Astrocyte of the spinal cord (primary cell): Measurements from ENCODE around the gene TCP11L1.

Experiments used
- DNase-seq: peaks from one replicate; pipeline ENCODE4 v3.0.0; 2011; ENCODE audit warnings: low read depth, low spot score
- H3K4me3 ChIP-seq: 2 replicates; pipeline ENCODE4 v1.5.1; 2011; ENCODE audit warnings: low read depth, mild to moderate bottlenecking, low read length, moderate library complexity
- CTCF ChIP-seq: IDR thresholded peaks from 2 replicates; pipeline ENCODE4 v1.5.1; 2012; ENCODE audit warnings: low read depth, mild to moderate bottlenecking, low read length, inconsistent platforms
- in situ Hi-C: cut with HindIII; loops from 2 replicates; pipeline ENCODE4 v1.10.0; 2017; ENCODE audit warnings: low sequenced_read_pairs

TCP11L1 gene

GRCh38 chr11:33064866-33065265 is 25.5 kb downstream of the TCP11L1 start:
- no peak for TF ChIP-seq CTCF
- DNase-seq = no peak
- H3K4me3 ChIP-seq = no peak overlapping the region
- in situ Hi-C loops = no loop called here

- peak; percentile 96 for TF ChIP-seq CTCF
- DNase-seq = peak; percentile 65
- in situ Hi-C loops = no loop called here
- no peak overlapping the region for H3K4me3 ChIP-seq
Observed at GRCh38 chr11:33065445-33066178, 26.2 kb downstream of the TCP11L1 start.

GRCh38 chr11:33067294-33067693 is 27.9 kb downstream of the TCP11L1 start:
- in situ Hi-C loops = no loop called here
- DNase-seq = no peak
- no peak for TF ChIP-seq CTCF
- H3K4me3 ChIP-seq = no peak overlapping the region

GRCh38 chr11:33068611-33069340 is 29.4 kb downstream of the TCP11L1 start:
- no peak overlapping the region for H3K4me3 ChIP-seq
- TF ChIP-seq CTCF = no peak
- no peak for DNase-seq
- in situ Hi-C loops = no loop called here

- in situ Hi-C loops = no loop called here
- no peak overlapping the region for H3K4me3 ChIP-seq
- TF ChIP-seq CTCF = no peak
- DNase-seq = no peak
Observed at GRCh38 chr11:33072465-33072864, 33.1 kb downstream of the TCP11L1 start.

- H3K4me3 ChIP-seq = no peak overlapping the region
- no peak for TF ChIP-seq CTCF
- DNase-seq = no peak
- in situ Hi-C loops = no loop called here
Observed at GRCh38 chr11:33083918-33084317, 44.5 kb downstream of the TCP11L1 start.
